Mononuclear cell (primary cell): ENCODE data around the gene TTLL12. TPM values are rescaled to one million over a fixed set of nuclear protein-coding genes. Genes with fewer than 3 reads are reported as not detected.

Source experiments
- H3K27me3 ChIP-seq: 2 replicates; pipeline ENCODE4 v1.6.0; 2011; ENCODE audit warnings: low read length, control low read depth; ENCODE audit not compliant: insufficient read depth
- H3K4me1 ChIP-seq: 2 replicates; pipeline ENCODE4 v1.5.1; 2011; ENCODE audit warnings: mild to moderate bottlenecking, low read length, control low read depth; ENCODE audit not compliant: insufficient read depth
- H3K4me3 ChIP-seq: 2 replicates; pipeline ENCODE4 v1.5.1; 2011; ENCODE audit warnings: mild to moderate bottlenecking, low read length, moderate library complexity
- H3K9me3 ChIP-seq: 2 replicates; pipeline ENCODE4 v1.5.1; 2011; ENCODE audit warnings: low read depth, mild to moderate bottlenecking, control low read depth, low read length
- total RNA-seq: library from RNA; depleted of rRNA; stranded (reverse); fragments of >200 nt; gene quantifications from one replicate; pipeline ENCODE4 v1.2.3, GENCODE V29; 2012

TTLL12 gene
- total RNA-seq, 1 donor = 4.3 TPM

DNA sequence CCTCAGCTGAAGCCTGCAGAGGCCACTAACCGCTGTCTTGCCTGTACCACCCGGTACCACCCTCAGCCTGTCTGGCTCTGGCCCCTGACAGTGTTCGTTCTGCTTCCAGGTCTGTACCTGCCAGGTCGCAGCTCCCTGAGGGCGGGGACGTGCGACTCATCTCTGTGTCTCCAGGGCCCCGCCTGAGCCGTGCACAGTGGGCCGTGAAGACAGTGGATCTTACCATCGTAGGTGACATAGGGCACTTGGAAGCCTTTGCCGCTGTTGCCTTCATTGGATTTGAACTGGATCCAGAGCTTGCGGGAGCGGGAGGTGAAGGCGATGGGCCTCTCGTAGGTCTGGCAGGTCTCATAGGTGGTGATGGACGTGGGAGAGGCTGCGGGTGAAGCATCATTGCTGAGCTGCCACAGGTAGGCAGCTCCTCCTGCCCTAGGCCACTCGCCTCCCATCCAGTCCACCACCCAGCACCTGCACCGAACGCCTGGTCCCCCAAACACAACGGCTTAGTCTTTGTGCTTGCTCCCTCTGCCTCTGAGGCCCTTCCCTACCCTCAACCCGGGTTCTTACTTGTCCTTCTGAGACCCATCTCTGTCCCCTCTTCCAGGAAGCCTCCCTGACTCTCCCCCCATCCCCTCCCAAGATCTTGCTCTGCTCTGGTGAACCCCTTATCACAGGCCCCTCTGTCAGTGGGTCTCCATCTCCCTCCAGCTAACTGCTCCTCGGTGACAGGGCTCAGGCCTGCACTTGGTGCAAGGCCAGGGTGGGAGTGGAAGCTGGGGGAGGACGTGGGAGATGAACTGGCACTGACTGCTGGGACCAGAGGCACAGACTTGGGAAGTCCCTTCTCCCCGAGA lies 21.1 kb upstream of the TTLL12 start:
- H3K4me3 ChIP-seq = no peak overlapping the region
- H3K27me3 ChIP-seq = no peaks in the 10 kb centered on the region
- H3K9me3 ChIP-seq = no peaks in the 10 kb centered on the region
- no peaks in the 10 kb centered on the region for H3K4me1 ChIP-seq

DNA sequence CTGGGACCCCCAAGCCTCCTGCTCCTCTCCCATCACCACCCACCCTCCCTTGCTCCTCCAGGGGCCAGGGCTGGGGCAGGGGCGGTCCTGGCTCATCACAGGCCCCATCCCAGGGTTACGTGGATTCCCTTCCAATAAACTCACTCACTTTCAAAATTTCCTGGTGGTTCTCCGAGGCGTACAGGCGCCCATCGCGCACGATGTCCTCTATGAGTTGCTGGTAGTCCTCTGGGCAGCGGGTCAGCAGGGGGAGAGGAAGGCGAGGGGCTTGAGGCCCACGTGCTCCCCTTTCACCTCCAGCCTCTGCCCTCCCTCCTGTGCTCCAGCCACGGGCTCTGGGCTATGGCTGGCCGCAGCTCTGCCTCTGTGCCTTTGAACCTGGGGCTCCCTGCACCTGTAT lies 20.5 kb upstream of the TTLL12 start:
- Histone ChIP-seq H3K4me1 (no peaks in the 10 kb centered on the region), H3K4me3 (no peak overlapping the region), H3K9me3 (no peaks in the 10 kb centered on the region), H3K27me3 (no peaks in the 10 kb centered on the region)

DNA sequence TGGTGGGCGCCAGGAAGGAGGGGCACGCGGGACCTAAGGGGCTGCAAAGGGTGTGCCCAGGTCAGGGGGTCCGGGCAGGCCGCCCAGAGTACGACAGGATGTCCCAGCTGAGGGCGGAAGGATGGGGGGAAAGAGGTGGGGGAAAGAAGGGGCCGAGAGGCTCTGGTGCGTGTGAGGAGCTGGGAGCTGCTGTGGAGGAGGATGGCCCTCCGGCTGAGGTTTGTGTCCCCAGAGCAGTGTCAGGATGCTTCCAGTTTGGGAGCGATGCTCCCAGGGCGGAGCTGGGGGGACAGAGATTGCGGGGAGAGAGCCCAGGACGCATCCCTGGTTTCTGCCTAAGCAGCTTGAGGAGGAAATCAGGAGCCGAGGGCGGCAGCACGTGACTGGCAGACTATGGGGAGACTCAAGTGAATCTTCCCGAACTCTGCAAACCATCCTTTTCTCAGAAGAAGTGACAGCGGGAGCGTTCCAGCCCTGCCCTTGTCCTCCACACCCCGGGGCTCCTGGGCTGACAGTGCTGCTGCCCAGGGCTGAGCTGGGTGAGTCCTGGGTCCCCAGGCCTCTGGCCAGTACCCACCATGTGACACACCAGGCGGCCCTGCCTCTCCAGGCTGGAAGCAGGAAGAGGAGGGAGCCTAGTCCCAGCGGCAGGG lies 19.7 kb upstream of the TTLL12 start:
- Histone ChIP-seq H3K27me3 (no peaks in the 10 kb centered on the region), H3K9me3 (no peaks in the 10 kb centered on the region), H3K4me3 (no peak overlapping the region), H3K4me1 (no peaks in the 10 kb centered on the region)

DNA sequence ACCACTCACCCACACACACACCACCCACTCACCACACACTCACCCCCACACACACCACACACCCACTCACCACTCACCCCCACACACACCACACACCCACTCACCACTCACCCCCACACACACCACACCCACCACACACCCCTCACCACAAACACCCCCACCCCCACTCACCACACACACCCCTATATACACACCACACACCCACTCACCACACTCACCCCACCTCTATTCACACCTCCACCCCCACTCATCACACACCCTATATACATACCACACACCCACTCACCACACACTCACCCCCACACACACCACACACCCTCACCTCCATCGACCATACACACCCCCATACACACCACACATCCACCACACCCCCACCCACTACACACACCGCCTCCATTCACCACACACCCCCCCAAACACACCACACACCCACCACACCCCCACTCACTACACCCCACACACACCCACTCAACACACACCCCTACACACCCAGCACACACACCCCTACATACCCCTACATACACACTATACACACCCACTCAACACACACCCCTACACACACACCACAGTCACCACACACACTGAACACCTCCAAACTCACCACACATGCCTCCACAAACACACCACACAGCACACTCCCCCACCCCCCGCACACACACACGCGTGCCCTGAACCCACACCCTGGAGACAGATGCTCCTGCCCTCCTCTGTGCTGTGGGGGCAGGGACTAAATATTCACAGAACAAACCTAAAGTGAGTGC lies 19.0 kb upstream of the TTLL12 start:
- Histone ChIP-seq H3K9me3 (no peaks in the 10 kb centered on the region), H3K4me1 (no peaks in the 10 kb centered on the region), H3K4me3 (no peak overlapping the region), H3K27me3 (no peaks in the 10 kb centered on the region)

DNA sequence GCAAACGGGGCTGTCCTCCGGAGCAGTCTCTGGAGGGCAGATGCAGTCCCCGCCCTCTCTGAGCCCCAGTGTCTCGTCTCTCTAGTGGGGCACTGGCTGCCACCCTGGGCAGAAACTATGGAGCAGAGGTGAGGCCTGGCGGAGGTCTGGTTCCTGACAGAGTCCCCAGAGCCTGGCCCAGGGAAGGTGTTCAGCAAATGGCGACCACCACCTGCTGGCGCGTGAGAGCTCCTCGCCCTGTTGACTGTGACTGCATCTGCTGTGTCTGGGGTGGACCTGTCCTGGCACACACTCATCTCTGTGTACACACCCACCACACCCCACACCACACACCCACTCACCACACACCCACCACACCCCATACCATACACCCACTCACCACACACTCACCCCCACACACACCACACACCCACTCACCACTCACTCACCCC lies 18.3 kb upstream of the TTLL12 start:
- H3K4me1 ChIP-seq = no peaks in the 10 kb centered on the region
- no peaks in the 10 kb centered on the region for H3K9me3 ChIP-seq
- H3K27me3 ChIP-seq = no peaks in the 10 kb centered on the region
- H3K4me3 ChIP-seq = no peak overlapping the region

DNA sequence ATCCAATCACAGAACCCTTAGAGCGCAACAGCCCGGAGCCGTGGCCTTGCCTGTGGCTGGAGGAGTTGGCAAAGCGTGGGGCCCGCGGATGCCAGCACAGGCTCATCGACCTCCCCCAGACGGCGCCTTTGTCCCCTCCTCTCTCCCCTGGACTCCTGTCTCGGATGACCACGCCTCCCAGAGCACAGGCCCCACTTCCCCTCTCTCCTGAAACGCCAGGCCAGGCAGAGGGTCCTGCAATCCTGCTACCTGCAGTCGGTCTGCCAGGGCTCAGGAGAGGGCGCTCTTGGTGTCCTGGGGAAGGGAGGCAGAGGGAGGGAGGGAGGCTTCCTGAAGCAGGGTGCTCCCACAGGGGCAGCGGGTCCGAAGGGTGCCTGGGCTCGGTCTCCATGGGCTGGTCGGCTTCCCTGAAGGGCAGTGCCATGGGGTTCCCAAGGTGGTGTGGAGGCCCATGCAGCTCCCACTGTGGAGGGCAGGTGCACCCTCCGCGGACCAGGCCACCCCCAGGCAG lies 16.6 kb upstream of the TTLL12 start:
- Histone ChIP-seq H3K4me1 (no peaks in the 10 kb centered on the region), H3K27me3 (no peaks in the 10 kb centered on the region), H3K4me3 (no peak overlapping the region), H3K9me3 (no peaks in the 10 kb centered on the region)

DNA sequence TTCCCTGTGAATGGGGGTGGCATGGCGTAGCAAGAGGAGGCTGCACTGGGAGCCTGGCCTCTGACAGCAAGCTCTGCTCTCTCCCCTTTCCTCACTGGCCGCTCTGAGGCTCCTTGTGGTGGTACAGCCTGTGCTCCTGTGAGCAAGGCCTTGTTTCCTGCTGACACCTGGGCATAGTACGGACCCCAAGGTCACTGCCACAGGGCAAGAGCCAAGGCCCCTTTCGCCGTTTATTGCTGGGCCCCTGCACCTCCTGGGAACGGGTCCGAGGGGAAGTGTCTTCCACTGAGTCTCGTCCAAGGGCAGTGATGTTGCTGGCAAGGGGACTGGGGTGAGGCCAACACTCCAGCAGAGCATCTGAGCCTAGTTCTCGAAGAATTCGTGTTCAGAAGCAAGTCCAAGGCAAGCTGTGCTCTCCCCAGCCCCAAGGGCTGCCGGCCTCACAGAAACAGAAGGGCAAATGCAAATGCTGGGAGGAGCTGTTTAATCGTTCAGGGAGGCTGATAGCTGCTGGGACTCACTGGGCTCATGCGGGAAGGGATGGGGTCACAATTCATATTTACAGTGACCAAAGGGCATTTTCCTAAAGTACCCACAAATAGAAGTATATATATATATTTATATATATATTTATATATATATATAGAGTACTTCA lies 15.9 kb upstream of the TTLL12 start:
- Histone ChIP-seq H3K27me3 (no peaks in the 10 kb centered on the region), H3K9me3 (no peaks in the 10 kb centered on the region), H3K4me1 (no peaks in the 10 kb centered on the region), H3K4me3 (no peak overlapping the region)

DNA sequence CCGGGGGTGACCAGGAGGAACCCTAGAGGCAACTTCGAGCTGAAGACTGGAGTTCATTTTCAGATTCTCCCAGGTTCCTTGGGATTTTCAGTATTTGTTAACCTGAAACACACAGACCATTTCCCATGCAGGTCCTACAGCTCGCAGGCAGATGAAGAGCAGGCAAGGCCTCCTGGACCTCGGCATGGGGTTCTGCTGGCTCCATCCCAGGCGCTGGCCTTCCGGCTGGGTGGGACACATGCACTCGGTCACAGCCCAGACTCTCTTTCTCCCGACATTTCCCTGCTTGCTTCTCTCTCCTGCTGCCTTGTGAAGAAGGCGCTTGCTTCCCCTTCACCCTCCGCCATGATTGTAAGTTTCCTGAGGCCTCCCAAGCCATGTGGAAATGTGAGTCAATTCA lies 15.4 kb upstream of the TTLL12 start:
- no peaks in the 10 kb centered on the region for H3K9me3 ChIP-seq
- H3K4me1 ChIP-seq = no peaks in the 10 kb centered on the region

DNA sequence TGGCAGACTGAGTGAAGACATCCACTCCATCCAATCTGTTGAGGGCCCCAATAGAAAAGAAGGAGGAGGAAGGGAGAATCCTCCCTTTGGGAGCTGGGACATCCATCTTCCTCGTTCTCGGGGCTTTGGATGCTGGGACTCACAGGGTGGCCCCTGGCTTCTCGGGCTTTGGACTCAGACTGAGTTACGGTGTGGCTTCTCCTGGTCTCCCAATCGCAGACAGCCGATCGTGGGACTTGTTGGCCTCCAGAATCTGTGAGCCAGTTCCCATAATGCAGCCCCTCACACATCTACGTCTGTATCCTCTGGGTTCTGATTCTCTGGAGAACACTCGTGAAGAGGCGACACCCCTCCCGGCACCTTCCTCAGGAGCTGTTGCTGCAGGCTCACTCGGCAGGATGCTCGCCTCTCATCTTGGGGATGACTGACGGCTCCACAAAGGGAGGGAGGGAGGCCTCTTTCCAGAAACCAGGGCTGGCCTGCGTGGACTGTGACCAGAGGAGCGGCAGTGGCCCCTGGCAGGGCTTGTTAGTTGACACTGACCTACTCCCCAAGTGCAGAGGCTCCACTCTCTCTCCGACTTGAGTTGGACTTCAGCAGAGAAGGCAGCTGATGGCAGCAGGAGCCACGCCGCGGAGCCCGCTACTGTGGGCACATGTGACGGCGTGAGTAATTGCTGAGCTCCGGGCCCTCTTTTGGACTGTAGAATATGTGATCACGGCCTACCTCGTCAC lies 14.7 kb upstream of the TTLL12 start:
- H3K4me1 ChIP-seq = no peaks in the 10 kb centered on the region
- H3K9me3 ChIP-seq = no peaks in the 10 kb centered on the region
- H3K27me3 ChIP-seq = no peaks in the 10 kb centered on the region
- H3K4me3 ChIP-seq = no peak overlapping the region

More for the DNA sequence above, 15.4 kb upstream of the TTLL12 start:
- no peak overlapping the region for H3K4me3 ChIP-seq
- H3K27me3 ChIP-seq = no peaks in the 10 kb centered on the region

DNA sequence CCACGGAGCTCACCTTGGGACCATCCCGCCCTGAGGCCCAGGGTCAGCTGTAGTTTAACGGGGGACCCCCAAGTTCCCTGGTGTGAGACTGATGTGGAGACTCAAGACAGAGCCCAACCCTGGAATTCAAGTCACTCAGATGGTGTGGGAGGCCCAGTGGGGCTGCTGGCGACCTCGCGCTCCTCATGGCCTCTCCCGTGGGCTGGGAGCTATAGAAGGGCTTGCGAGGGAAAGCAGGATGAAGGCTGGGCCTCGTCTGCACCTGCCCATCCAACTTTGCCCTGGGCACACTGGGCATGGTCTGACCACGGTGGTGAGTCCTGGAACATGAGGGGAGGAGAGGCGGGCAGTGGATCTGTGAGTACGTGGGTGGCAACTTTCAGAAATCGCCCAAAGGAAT lies 13.6 kb upstream of the TTLL12 start:
- Histone ChIP-seq H3K27me3 (no peaks in the 10 kb centered on the region), H3K4me3 (no peak overlapping the region), H3K9me3 (no peaks in the 10 kb centered on the region), H3K4me1 (no peaks in the 10 kb centered on the region)

DNA sequence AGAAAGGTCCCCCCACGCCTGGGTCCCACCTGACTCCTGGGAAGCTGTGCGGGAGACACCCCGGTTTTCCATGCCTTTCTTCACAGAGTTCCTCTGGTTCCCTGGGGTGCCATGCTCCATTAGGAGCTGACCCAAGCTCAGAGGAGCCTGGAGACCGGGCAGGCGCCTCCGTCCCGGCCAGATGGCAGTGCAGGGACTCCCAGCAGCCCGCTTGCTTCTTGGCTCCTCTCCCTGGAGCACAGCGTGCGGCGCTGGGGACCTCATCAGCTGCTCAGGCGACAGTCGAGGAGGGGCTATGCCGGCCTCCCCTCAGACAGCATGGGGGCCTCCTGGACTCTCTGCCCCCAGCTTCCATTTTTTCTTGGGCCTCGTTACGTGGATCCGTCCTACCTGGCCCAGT lies 13.1 kb upstream of the TTLL12 start:
- H3K9me3 ChIP-seq = no peaks in the 10 kb centered on the region
- no peak overlapping the region for H3K4me3 ChIP-seq
- H3K4me1 ChIP-seq = no peaks in the 10 kb centered on the region
- no peaks in the 10 kb centered on the region for H3K27me3 ChIP-seq

DNA sequence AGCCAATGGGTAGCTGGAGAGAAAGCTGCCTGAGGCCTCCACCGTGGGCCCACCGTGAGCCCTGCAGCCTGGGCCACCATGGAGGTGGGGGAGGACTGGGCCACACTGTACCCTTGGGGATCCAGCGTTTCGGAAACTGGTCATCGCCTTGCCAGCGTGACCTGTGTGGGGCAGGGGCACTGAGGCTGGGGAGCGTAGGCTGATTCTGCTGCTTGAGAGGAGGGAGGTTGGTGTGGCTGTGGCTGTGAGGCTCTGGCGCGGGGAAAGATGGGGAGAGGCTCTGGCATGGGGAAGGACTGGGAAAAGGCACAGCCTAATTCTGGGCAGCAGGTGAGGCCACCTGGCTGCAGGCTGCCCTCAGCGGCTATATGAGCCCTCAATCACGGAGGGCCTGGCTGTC lies 12.6 kb upstream of the TTLL12 start:
- no peaks in the 10 kb centered on the region for H3K4me1 ChIP-seq
- no peak overlapping the region for H3K4me3 ChIP-seq
- no peaks in the 10 kb centered on the region for H3K27me3 ChIP-seq
- H3K9me3 ChIP-seq = no peaks in the 10 kb centered on the region

DNA sequence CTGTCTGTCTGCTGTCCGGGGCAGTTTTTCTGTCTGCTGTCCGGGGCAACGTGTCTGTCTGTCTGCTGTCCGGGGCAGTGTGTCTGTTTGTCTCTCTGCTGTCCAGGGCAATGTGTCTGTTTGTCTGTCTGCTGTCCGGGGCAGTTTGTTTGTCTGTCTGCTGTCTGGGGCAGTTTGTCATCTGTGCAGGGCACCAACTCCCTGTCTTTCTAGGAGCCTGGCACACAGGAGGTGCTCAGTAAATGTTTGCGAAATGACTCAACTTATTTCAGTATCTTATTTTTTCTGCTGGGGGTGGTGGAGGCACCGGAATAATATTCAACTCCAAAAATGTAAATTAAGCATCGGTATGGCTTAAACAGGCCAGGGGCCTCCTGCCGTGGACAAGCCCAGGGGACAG lies 12.0 kb upstream of the TTLL12 start:
- Histone ChIP-seq H3K4me1 (no peaks in the 10 kb centered on the region), H3K4me3 (no peak overlapping the region), H3K27me3 (no peaks in the 10 kb centered on the region), H3K9me3 (no peaks in the 10 kb centered on the region)

DNA sequence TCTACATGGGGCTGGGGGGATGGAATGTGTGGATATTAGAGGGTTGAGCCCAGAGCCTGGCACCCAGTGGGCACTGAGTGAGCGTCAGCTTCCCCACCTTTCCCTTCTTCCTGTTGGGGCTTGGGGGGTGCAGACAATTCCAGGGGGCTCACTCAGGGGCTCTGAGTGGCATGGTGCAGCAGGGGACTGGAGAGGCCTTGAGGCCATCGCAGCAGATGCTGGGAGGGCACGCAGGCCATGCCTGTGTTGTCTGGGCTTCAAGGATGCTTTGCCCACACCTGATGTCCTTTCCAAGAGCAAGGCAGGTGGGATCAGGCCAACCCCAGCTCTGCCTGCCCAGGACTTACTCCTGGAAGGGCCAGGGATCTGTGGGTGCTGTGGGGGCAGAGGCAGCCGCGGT lies 11.2 kb upstream of the TTLL12 start:
- H3K9me3 ChIP-seq = no peaks in the 10 kb centered on the region

More for the DNA sequence above, 11.2 kb upstream of the TTLL12 start:
- no peaks in the 10 kb centered on the region for H3K4me1 ChIP-seq
- H3K27me3 ChIP-seq = no peaks in the 10 kb centered on the region
- H3K4me3 ChIP-seq = no peak overlapping the region
